Measurements from ENCODE around the gene ANKRD42. TPM values are rescaled to one million over a fixed set of nuclear protein-coding genes. Genes with fewer than 3 reads are reported as not detected.

ANKRD42 gene
- total RNA-seq, 1 donor from 2014 or later: 12.1 TPM

DNA sequence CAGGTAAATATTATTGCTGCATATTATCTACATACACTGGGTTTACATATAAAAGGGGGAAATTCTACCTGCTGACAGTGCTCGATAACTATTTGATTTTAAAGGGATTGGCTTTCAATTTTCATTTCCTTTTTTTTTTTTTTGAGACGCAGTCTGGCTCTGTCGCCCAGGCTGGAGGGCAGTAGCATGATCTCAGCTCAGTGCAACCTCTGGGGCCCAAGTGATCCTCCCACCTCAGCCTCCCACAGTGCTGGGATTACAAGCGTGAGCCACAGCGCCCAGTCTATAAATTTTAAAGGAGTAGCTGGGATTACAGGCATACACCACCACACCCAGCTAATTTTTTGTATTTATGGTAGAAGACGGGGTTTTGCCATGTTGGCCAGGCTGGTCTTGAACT is 39.7 kb upstream of the ANKRD42 start:
- no peaks in the 10 kb centered on the region for H3K27me3 Mint-ChIP-seq
- TF ChIP-seq, protein P1, sequence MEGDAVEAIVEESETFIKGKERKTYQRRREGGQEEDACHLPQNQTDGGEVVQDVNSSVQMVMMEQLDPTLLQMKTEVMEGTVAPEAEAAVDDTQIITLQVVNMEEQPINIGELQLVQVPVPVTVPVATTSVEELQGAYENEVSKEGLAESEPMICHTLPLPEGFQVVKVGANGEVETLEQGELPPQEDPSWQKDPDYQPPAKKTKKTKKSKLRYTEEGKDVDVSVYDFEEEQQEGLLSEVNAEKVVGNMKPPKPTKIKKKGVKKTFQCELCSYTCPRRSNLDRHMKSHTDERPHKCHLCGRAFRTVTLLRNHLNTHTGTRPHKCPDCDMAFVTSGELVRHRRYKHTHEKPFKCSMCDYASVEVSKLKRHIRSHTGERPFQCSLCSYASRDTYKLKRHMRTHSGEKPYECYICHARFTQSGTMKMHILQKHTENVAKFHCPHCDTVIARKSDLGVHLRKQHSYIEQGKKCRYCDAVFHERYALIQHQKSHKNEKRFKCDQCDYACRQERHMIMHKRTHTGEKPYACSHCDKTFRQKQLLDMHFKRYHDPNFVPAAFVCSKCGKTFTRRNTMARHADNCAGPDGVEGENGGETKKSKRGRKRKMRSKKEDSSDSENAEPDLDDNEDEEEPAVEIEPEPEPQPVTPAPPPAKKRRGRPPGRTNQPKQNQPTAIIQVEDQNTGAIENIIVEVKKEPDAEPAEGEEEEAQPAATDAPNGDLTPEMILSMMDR (IDR thresholded peaks at IDR 0.05; ENCODE audit: unreplicated experiment): no peak
- H3K27ac Mint-ChIP-seq: no peak overlapping the region
- peaks cover 2% of the 10 kb centered on the region for H3K36me3 Mint-ChIP-seq (ENCODE audit: insufficient read depth)
- H3K4me3 Mint-ChIP-seq (ENCODE audit: low read depth): no peak overlapping the region
- H3K9me3 Mint-ChIP-seq (ENCODE audit: low read depth): no peaks in the 10 kb centered on the region
- DNase-seq (ENCODE audit: low spot score, unreplicated experiment): no peak
- peaks cover 3% of the 10 kb centered on the region for H3K4me1 Mint-ChIP-seq (ENCODE audit: low read depth)

DNA sequence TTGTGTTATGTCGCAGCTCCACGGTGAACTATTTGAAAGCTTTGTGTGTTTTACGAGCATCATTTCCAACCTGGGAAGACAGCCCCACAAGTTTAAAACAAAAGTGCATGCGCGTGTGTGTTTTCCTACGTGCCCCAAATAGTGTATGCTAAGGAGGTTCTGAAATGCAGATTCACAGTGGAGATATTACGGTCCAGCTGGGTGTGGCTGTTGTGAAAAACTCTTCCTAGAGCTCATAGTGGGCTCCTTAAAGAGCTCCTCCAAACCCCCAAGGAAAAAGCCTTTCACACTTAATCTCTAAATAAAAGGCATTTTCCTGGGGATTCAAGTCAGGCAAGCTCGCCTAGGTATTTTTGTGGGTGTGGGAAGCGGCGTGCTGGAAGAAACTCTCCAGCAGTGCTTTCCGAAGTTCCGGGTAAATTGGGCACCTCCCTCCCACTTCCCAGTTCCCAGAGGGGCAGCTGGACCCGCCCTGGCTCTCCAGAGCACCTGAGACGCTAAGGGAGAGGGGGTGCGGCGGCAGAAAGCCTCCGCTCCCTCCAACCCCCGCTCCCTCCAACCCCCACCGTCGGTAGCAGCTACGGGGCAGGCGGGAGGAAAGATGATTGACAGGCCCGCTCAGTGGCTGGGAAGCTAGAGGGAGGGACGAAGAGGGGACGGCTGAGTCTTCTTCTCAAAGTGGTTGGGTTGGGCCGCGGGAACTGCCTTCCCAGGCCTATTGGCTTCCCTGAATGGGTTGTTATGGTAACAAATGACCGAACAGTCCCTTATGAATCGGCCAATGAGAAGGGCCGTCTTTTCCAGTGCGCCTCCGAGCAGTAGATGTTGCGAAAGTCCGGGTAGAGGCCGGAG is 37.1 kb upstream of the ANKRD42 start:
- Mint-ChIP-seq H3K36me3 (ENCODE audit: insufficient read depth) (peaks cover 7% of the 10 kb centered on the region), H3K4me3 (ENCODE audit: low read depth) (peak overlapping the region; percentile 100), H3K27ac (peak overlapping the region; percentile 100), H3K9me3 (ENCODE audit: low read depth) (no peaks in the 10 kb centered on the region), H3K27me3 (no peaks in the 10 kb centered on the region), H3K4me1 (ENCODE audit: low read depth) (peaks cover 27% of the 10 kb centered on the region)
- peak; percentile 93 for DNase-seq (ENCODE audit: low spot score, unreplicated experiment)
- TF ChIP-seq, protein P1 (IDR thresholded peaks at IDR 0.05; ENCODE audit: unreplicated experiment): no peak

DNA sequence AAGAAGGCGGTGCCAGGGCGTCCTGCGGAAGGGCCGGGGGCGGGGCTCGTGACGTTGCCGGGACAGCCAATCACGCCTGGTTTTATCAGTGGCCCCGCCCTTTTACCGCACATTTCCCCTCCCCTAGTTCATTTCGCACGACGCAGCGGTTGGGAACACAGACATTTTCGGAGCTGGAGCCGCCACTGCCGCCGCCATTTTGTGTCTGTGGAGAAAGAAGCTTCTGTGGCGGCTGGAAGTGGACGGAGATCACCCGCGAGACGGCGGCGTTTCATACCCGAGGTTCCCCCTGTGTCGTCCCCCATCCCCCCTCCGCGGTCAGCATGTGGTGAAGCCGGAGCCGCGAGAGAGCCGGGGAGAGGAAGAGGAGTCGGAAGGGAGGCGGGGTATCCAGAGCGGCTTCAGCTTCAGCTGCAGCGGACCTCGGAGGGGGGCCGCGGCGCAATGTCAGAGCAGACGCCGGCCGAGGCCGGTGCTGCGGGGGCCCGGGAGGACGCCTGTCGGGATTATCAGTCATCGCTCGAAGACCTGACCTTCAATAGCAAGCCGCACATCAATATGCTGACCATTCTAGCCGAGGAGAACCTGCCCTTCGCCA is 36.4 kb upstream of the ANKRD42 start, which contains the start of gene PCF11:
TSS of gene PCF11 (plus strand) at position 136 of the 598 bp plus-strand sequence. CDS start at position 445, 309 bp downstream.
- H3K27me3 Mint-ChIP-seq: no peaks in the 10 kb centered on the region
- peak within 1 kb of the TSS; percentile 100 for H3K27ac Mint-ChIP-seq
- peaks cover 11% of the 10 kb centered on the region for H3K36me3 Mint-ChIP-seq (ENCODE audit: insufficient read depth)
- no peak for DNase-seq (ENCODE audit: low spot score, unreplicated experiment)
- peaks cover 34% of the 10 kb centered on the region for H3K4me1 Mint-ChIP-seq (ENCODE audit: low read depth)
- no peaks in the 10 kb centered on the region for H3K9me3 Mint-ChIP-seq (ENCODE audit: low read depth)
- TF ChIP-seq, protein P1 (IDR thresholded peaks at IDR 0.05; ENCODE audit: unreplicated experiment): no peak
- peak within 1 kb of the TSS; percentile 100 for H3K4me3 Mint-ChIP-seq (ENCODE audit: low read depth)

DNA sequence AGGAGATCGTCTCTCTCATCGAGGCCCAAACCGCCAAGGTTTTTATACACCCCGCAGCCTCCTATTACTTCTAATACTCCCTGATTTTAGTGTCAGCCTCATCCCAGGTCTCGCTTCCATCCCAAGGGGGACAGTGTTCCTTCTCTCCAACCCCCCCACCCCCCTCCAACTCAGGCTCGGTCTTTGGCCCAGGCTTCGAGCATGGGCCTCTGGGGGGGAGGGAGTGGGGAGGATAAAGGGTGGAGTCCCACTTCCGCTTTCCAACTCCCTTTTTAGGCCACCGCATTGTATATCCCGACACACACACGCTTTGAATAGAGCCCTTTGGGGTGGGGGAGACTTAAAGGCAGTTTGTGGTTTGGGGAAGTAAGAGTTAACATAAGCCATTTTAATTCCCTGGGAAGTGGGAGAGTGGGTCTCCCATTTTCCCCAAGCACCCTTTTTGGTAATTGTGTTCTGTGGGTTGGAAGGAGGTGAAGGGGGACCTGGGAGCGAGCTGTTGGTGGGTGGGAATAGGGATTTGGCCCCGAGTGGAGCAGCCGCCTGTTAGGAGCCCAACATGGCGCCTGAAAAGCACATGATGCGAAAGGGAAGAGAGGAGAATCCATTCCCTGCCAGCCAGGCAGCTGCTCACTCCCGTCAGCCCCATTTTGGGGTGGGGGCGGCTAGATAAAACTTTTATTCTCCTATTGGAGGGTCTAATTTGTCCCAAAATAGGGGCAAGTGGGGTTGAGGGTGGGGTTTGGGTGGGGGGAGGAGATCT is 35.7 kb upstream of the ANKRD42 start:
- Mint-ChIP-seq H3K27ac (peak overlapping the region; percentile 100), H3K36me3 (ENCODE audit: insufficient read depth) (peaks cover 11% of the 10 kb centered on the region), H3K9me3 (ENCODE audit: low read depth) (no peaks in the 10 kb centered on the region), H3K4me1 (ENCODE audit: low read depth) (peaks cover 35% of the 10 kb centered on the region), H3K27me3 (no peaks in the 10 kb centered on the region), H3K4me3 (ENCODE audit: low read depth) (peak overlapping the region; percentile 100)
- TF ChIP-seq, protein P1 (IDR thresholded peaks at IDR 0.05; ENCODE audit: unreplicated experiment): no peak
- DNase-seq (ENCODE audit: low spot score, unreplicated experiment): no peak

DNA sequence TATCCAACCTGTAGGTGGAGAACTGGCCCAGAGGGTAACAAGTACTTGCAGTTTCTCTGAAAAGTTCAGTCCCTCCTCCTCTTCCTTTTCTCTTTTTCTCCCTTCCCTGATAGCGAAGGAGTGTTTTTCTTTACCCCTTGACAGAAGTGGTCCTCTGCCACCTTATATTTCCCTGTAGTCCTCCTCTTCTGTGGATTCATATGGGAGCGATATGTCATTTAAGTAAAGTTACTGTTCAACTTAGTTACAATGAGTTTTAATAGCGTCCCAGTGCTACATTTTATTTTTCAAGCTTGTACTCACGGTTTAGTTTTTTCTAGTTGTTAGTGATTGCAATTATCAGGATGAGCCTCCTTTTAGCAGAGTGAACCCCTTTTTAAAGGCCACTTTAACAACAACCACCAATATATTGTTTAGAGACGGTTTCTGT is 35.1 kb upstream of the ANKRD42 start:
- Mint-ChIP-seq H3K9me3 (ENCODE audit: low read depth) (no peaks in the 10 kb centered on the region), H3K27ac (peak overlapping the region; percentile 100), H3K4me1 (ENCODE audit: low read depth) (peaks cover 35% of the 10 kb centered on the region), H3K36me3 (ENCODE audit: insufficient read depth) (peaks cover 11% of the 10 kb centered on the region), H3K27me3 (no peaks in the 10 kb centered on the region), H3K4me3 (ENCODE audit: low read depth) (peak overlapping the region; percentile 100)
- TF ChIP-seq, protein P1 (IDR thresholded peaks at IDR 0.05; ENCODE audit: unreplicated experiment): no peak
- no peak for DNase-seq (ENCODE audit: low spot score, unreplicated experiment)
